Keratinocyte (primary cell): ENCODE measurements around the gene ARHGAP5. TPM values are rescaled to one million over a fixed set of nuclear protein-coding genes. Genes with fewer than 3 reads are reported as not detected.

Experiments
- DNase-seq: peaks from one replicate; pipeline ENCODE4 v3.0.0-alpha.2; 2011; ENCODE audit warnings: low read depth, missing footprints, low spot score
- FAIRE-seq: peaks from 2 replicates; lab custom pipeline; 2011; peaks lifted over from hg19 to GRCh38; lab: Jason Lieb, UNC
- H2AFZ ChIP-seq: 2 replicates; pipeline ENCODE4 v1.6.0; 2012; ENCODE audit warnings: low read length, control low read depth, inconsistent platforms; ENCODE audit not compliant: control insufficient read depth
- H3K27ac ChIP-seq: 2 replicates; pipeline ENCODE4 v1.5.1; 2011; ENCODE audit warnings: low read length; ENCODE audit not compliant: control insufficient read depth, insufficient read depth
- H3K27me3 ChIP-seq: 3 replicates; pipeline ENCODE4 v1.6.0; 2011; ENCODE audit warnings: low read length; ENCODE audit not compliant: control insufficient read depth, insufficient read depth; ENCODE audit errors: extremely low read depth
- H3K36me3 ChIP-seq, 2 experiments: 2 replicates in 1 of 2; 3 replicates in 1 of 2; pipeline ENCODE4 v1.5.1; 2011; ENCODE audit warnings: low read length in 2 of 2, mild to moderate bottlenecking in 1 of 2; ENCODE audit not compliant: control insufficient read depth in 2 of 2, insufficient read depth in 2 of 2; ENCODE audit errors: extremely low read depth in 1 of 2
- H3K4me1 ChIP-seq: 3 replicates; pipeline ENCODE4 v1.5.1; 2011; ENCODE audit warnings: low read length; ENCODE audit not compliant: control insufficient read depth, insufficient read depth; ENCODE audit errors: extremely low read depth
- H3K4me2 ChIP-seq: 3 replicates; pipeline ENCODE4 v1.6.0; 2011; ENCODE audit warnings: low read depth, low read length; ENCODE audit not compliant: control insufficient read depth, insufficient read depth; ENCODE audit errors: extremely low read depth
- H3K4me3 ChIP-seq, 3 experiments: fragments of 200-600 bp in 1 of 3; sonication (generic) in 1 of 3; 2 replicates in 2 of 3; 3 replicates in 1 of 3; pipeline ENCODE4 v1.5.1; 2011 to 2016; ENCODE audit warnings: low read length in 3 of 3, mild to moderate bottlenecking in 3 of 3, control low read depth in 2 of 3, inconsistent platforms in 1 of 3, low read depth in 1 of 3, mixed read lengths in 1 of 3, mixed run types in 1 of 3, moderate library complexity in 1 of 3; ENCODE audit not compliant: control insufficient read depth in 2 of 3, insufficient read depth in 2 of 3; ENCODE audit errors: extremely low read depth in 1 of 3
- H3K79me2 ChIP-seq: 2 replicates; pipeline ENCODE4 v1.6.0; 2012; ENCODE audit warnings: low read length; ENCODE audit not compliant: control insufficient read depth, insufficient read depth
- H3K9ac ChIP-seq: 3 replicates; pipeline ENCODE4 v1.6.0; 2011; ENCODE audit warnings: low read length; ENCODE audit not compliant: control insufficient read depth, insufficient read depth; ENCODE audit errors: extremely low read depth
- H3K9me1 ChIP-seq: 3 replicates; pipeline ENCODE4 v1.6.0; 2011; ENCODE audit warnings: low read length; ENCODE audit not compliant: control insufficient read depth, insufficient read depth; ENCODE audit errors: extremely low read depth
- H3K9me3 ChIP-seq: 2 replicates; pipeline ENCODE4 v1.5.1; 2012; ENCODE audit warnings: low read depth, low read length; ENCODE audit not compliant: control insufficient read depth
- H4K20me1 ChIP-seq: 3 replicates; pipeline ENCODE4 v1.6.0; 2011; ENCODE audit warnings: low read length; ENCODE audit not compliant: control insufficient read depth, insufficient read depth; ENCODE audit errors: extremely low read depth
- EZH2 ChIP-seq: IDR thresholded peaks from one replicate; pipeline ENCODE4 v1.6.1; 2012; ENCODE audit warnings: inconsistent platforms, mild to moderate bottlenecking, low read length, moderate library complexity
- dilution Hi-C: fragments of 300-500 bp; cut with MboI; formaldehyde crosslinking; loops from one replicate; pipeline ENCODE4 v1.7.0; 2020; ENCODE audit warnings: low sequenced_read_pairs; ENCODE audit not compliant: extremely low pct_ligation_motif_present
- polyA plus RNA-seq, 5 experiments: library from polyadenylated mRNA; depleted of rRNA in 3 of 5; stranded (reverse) in 3 of 5; stranded (forward) in 1 of 5; unstranded in 1 of 5; fragments of >200 nt; gene quantifications; 1 replicate in 1 of 5; 2 replicates in 3 of 5; 3 replicates in 1 of 5; pipeline versions ENCODE4 v1.2.1 to v1.2.3, GENCODE V29; 2011 to 2012; ENCODE audit warnings: missing spikeins in 2 of 5, low read depth in 1 of 5, low replicate concordance in 1 of 5
- TF ChIP-seq, protein P1 (sequence below), 3 experiments: IDR thresholded peaks in 1 of 3; conservative IDR thresholded peaks in 1 of 3; optimal IDR thresholded peaks in 1 of 3; 2 replicates in 2 of 3; 3 replicates in 1 of 3; pipeline versions ENCODE3 to v1.5.1; 2011; ENCODE audit warnings: low read length in 3 of 3, mild to moderate bottlenecking in 3 of 3, moderate library complexity in 2 of 3, control low read depth in 1 of 3, inconsistent platforms in 1 of 3; ENCODE audit not compliant: insufficient read depth in 2 of 3; ENCODE audit errors: extremely low read depth in 1 of 3

Gene ARHGAP5
- polyA plus RNA-seq, 1 donor (not counting 4 experiments of a cell fraction or from before 2014, with no cell fraction given): 43.1 TPM

DNA sequence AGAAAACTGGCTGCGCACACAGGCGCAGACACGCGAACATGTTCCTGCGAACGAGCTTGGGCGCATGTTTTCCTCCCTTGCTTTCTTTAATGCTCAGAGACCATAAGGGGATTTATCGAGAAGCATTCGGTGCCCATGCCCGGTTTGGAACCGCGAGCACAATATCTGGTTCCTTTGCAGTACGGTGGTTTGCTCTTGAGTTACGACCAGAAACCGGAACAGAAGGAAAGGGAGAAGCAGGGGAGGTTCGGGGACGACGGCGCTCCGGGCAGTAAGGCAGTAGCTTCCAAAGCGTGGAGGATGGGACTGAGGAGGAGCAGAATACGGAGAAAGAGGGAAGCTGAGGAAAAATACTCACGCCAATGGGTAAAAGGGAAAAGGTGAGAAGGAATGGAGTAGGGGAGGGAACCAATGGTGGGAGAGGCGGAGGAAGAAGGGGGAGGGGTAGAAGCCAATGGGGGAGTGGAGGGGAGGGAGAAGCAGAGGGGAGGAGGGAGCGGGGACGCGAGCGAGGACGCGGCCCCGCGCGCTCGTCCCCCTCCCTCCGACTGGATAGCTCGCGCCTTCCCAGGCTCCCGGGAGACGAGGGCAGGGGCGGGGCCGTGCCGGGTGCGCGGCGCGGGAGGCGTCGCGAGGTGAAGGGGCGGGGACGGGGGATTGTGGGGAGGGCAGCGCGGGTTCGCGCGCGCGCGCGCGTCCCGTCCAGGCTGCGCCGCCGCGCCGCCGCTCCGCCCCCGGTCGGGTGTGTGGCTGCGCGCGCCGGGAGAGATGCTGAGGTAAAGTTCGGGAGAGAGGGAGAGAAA, 625 bp upstream of the ARHGAP5 start:
- Histone ChIP-seq H3K9me3 (no peaks in the 10 kb centered on the region), H3K4me2 (peak overlapping the region; percentile 85), H3K9me1 (no peaks in the 10 kb centered on the region), H3K27ac (peak overlapping the region; percentile 97), H4K20me1 (no peaks in the 10 kb centered on the region), H3K27me3 (no peaks in the 10 kb centered on the region), H3K4me3 (peak overlapping the region; percentile 83 to 93 (median 86)), H3K4me1 (peaks cover 9% of the 10 kb centered on the region), H3K79me2 (peaks cover 51% of the 10 kb centered on the region), H2AFZ (peak overlapping the region; percentile 60), H3K9ac (peak overlapping the region; percentile 98), H3K36me3 (no peaks in the 10 kb centered on the region)
- DNase-seq (peak; percentile 77), FAIRE-seq (peak; percentile 57)
- TF ChIP-seq EZH2: no peak
- TF ChIP-seq, protein P1, sequence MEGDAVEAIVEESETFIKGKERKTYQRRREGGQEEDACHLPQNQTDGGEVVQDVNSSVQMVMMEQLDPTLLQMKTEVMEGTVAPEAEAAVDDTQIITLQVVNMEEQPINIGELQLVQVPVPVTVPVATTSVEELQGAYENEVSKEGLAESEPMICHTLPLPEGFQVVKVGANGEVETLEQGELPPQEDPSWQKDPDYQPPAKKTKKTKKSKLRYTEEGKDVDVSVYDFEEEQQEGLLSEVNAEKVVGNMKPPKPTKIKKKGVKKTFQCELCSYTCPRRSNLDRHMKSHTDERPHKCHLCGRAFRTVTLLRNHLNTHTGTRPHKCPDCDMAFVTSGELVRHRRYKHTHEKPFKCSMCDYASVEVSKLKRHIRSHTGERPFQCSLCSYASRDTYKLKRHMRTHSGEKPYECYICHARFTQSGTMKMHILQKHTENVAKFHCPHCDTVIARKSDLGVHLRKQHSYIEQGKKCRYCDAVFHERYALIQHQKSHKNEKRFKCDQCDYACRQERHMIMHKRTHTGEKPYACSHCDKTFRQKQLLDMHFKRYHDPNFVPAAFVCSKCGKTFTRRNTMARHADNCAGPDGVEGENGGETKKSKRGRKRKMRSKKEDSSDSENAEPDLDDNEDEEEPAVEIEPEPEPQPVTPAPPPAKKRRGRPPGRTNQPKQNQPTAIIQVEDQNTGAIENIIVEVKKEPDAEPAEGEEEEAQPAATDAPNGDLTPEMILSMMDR (optimal IDR thresholded peaks at IDR 0.05 in 1 of 3, IDR thresholded peaks at IDR 0.05 in 1 of 3, conservative IDR thresholded peaks at IDR 0.05 in 1 of 3; ENCODE audit: extremely low read depth in 1 of 3, insufficient read depth in 2 of 3, low read length in 3 of 3): no peak
- dilution Hi-C loops: no loop called here

DNA sequence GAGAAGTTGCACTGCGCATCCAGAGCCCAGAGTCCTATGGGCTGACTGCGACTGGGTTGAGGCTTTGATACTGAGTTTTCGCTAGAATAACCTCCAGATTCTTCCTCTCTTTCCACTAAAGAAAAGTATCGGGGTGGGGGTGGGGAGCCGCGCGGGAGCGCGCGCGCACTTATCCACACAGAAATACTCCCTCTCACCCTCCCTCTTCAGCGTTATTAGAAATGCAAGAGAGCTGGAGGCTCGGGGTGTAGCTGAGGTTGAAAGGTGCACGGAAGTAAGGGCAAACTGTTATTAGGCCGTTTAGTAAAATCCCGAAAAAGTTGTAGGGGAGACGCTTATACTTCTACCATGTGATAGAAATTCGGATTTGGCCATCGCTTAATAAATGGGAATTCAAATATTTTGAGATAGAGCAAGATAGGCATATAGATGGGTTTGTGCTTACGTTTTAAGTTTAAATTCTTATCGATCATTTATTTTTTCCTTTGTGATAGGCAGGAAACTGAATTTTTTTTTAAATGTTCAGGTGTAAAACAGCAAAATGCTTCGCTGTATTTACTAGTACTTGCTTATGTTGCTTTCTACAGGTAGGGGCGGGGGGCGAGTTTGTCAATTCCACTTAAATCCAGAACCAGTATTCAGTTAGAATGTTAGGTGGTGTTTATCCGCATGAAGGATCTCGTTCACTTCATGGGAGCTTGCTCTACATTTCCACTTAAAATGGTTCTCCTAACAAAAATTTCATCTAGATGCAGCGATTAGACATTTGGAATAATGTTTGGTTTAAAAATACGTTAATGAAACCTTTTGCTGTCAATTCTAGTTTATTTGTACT, 1.1 kb downstream of the ARHGAP5 start:
- H3K27me3 ChIP-seq: no peaks in the 10 kb centered on the region
- no peaks in the 10 kb centered on the region for H3K9me3 ChIP-seq
- H2AFZ ChIP-seq: no peak overlapping the region
- H3K4me2 ChIP-seq: peak overlapping the region; percentile 77
- no peaks in the 10 kb centered on the region for H3K9me1 ChIP-seq
- peaks cover 13% of the 10 kb centered on the region for H3K4me1 ChIP-seq
- H3K79me2 ChIP-seq: peaks cover 69% of the 10 kb centered on the region
- DNase-seq (no peak), FAIRE-seq (peak; percentile 36)
- H3K4me3 ChIP-seq: peak overlapping the region; percentile 73 to 85 (median 75)
- peak overlapping the region; percentile 95 for H3K9ac ChIP-seq
- H3K27ac ChIP-seq: peak overlapping the region; percentile 87
- TF ChIP-seq EZH2: no peak
- TF ChIP-seq, protein P1 (optimal IDR thresholded peaks at IDR 0.05 in 1 of 3, IDR thresholded peaks at IDR 0.05 in 1 of 3, conservative IDR thresholded peaks at IDR 0.05 in 1 of 3; ENCODE audit: extremely low read depth in 1 of 3, insufficient read depth in 2 of 3, low read length in 3 of 3): no peak
- peaks cover 0 to 3% of the 10 kb centered on the region in 2 experiments for H3K36me3 ChIP-seq
- H4K20me1 ChIP-seq: peaks cover 3% of the 10 kb centered on the region
- dilution Hi-C loops: no loop called here
